Psoas muscle (tissue), 8 donors: Measurements from ENCODE around the gene GSDMA. TPM values are rescaled to one million over a fixed set of nuclear protein-coding genes. Genes with fewer than 3 reads are reported as not detected.
A peak's percentile ranks its signal among the peaks of the same experiment; 100 is the strongest.
"Not testable (repeated sequence)": the region's sequence is repeated elsewhere in the genome, so short reads cannot be mapped to it uniquely, and the experiment has no call there.

Source experiments
- ATAC-seq, 4 donors: fragments of 200-7000 bp; cut with Tn5 transposase; one replicate each; pipeline ENCODE4 v1.9.1; 2020; ENCODE audit warnings: moderate library complexity in 3 of 4, mild to moderate bottlenecking in 2 of 4
- DNase-seq, 2 donors: peaks; one replicate each; pipeline ENCODE4 v3.0.0-alpha.2; 2020
- H3K27ac ChIP-seq: fragments of 200-600 bp; one replicate; pipeline ENCODE4 v1.8.0; 2022
- H3K27me3 ChIP-seq, 3 donors: fragments of 200-600 bp in 1 of 3; one replicate each; pipeline versions ENCODE4 v1.6.1 to v1.8.0; 2013 to 2022; ENCODE audit warnings: low read length in 2 of 3, mild to moderate bottlenecking in 2 of 3, moderate library complexity in 1 of 3; ENCODE audit not compliant: insufficient read depth in 3 of 3
- H3K36me3 ChIP-seq, 2 donors: fragments of 200-600 bp in 1 of 2; one replicate each; pipeline versions ENCODE4 v1.6.1 to v1.8.0; 2013 to 2022; ENCODE audit warnings: low read depth in 1 of 2, mild to moderate bottlenecking in 1 of 2, moderate library complexity in 1 of 2; ENCODE audit not compliant: insufficient read depth in 1 of 2
- H3K4me1 ChIP-seq: fragments of 200-600 bp; one replicate; pipeline ENCODE4 v1.8.0; 2022
- H3K4me3 ChIP-seq: fragments of 200-600 bp; one replicate; pipeline ENCODE4 v1.8.0; 2022; ENCODE audit warnings: mild to moderate bottlenecking
- H3K9me3 ChIP-seq: fragments of 200-600 bp; one replicate; pipeline ENCODE4 v1.8.0; 2022
- WGBS, 3 donors: extraction: QIAGEN DNeasy Blood & Tissue Kit; methylation state at CpG; one replicate each; pipeline versions ENCODE4 v1.1.6 to v1.1.7; 2013; 5-methylcytosine and 5-hydroxymethylcytosine counted together
- intact Hi-C, 2 donors: fragments of 100-400 bp; cut with DNase I; formaldehyde crosslinking; loops; one replicate each; pipeline versions ENCODE4 v1.11.0 to v1.14.2; 2022
- polyA plus RNA-seq, 3 donors: library from polyadenylated mRNA; stranded (reverse); fragments of 200-250 nt; gene quantifications; one replicate each; pipeline ENCODE4 v1.2.3, GENCODE V29; 2013
- total RNA-seq, 4 donors: library from RNA; stranded (reverse); fragmentation: NEBNext Ultra II Directional in 2 of 4; extraction: Animal tissue kit (Norgen Biotek cat#: 25700) in 2 of 4; gene quantifications; one replicate each; pipeline versions ENCODE4 v1.2.1 to v1.2.4, GENCODE V29; 2021 to 2023
- TF ChIP-seq, protein P1 (sequence below): fragments of 200-600 bp; IDR thresholded peaks from one replicate; pipeline ENCODE4 v1.8.0; 2022; ENCODE audit warnings: antibody characterized with exemption
- donor health status: healthy with polysubstance abuse.
- donor health status: DM: no; HTN: no; CAD: no; lungs with moderate emphysema.
- donor health status: Bipolar disorder and iron deficiency.
- donor health status: healthy.
- donor health status: DM: yes; HTN: yes; CAD: no.
- donor health status: DM: no; HTN: no; CAD: no.
- donor health status: DM: no; HTN: no; CAD: no.
- donor health status: DM: yes; HTN: yes; CAD: no.

GSDMA gene
- total and polyA plus RNA-seq, 7 donors = 0.03 to 0.32 (median 0.15) TPM; not detected in 3

DNA sequence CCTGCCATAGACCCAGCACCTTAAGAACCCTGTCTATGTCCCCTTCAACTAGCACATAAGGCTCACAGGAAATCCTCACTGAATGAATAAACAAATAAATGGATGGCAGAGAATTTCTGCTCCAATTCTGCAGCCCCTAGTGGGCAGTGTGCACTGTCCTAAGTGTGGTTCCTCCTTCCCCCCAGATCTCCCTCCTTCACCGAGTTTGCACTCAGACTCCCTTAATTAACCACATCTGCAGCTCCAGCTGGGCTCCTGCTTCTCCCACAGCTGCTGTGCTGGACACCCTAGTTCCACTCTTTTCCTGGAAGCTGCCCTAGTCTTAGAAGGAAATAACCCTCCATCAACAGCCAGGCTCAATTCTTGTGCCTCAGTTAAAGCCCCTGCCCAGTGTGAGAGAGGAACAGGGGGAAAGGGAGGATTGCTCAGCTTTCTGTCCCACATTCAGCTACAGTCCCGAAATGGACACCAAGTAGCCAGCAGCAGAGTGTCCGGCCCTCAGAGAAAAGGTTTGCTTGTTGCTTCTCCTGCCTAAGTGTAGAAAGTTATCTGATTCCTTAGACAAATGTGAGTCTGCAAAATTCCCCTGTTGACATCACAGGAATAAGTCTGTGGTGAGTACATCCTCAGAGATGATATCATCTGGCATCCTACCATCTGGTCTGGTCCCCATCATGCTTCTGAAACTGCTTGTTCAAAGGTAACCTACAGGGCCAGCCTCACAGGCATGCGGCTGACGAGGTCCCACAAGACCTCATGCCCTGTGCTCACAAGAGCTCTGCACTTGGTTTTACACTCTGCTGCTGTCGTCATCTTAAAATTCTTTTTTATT lies 23.0 kb upstream of the GSDMA start:
- H3K4me1 ChIP-seq = peaks cover 3% of the 10 kb centered on the region
- 39 to 51% (median 45%) methylated on average over 6 of the region's 6 CpGs for WGBS, 3 donors
- ATAC-seq (peak in 2 of 4 donors; percentile 21 to 43), DNase-seq (no peak)
- TF ChIP-seq, protein P1, sequence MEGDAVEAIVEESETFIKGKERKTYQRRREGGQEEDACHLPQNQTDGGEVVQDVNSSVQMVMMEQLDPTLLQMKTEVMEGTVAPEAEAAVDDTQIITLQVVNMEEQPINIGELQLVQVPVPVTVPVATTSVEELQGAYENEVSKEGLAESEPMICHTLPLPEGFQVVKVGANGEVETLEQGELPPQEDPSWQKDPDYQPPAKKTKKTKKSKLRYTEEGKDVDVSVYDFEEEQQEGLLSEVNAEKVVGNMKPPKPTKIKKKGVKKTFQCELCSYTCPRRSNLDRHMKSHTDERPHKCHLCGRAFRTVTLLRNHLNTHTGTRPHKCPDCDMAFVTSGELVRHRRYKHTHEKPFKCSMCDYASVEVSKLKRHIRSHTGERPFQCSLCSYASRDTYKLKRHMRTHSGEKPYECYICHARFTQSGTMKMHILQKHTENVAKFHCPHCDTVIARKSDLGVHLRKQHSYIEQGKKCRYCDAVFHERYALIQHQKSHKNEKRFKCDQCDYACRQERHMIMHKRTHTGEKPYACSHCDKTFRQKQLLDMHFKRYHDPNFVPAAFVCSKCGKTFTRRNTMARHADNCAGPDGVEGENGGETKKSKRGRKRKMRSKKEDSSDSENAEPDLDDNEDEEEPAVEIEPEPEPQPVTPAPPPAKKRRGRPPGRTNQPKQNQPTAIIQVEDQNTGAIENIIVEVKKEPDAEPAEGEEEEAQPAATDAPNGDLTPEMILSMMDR = peak; percentile 10
- no peak overlapping the region for H3K4me3 ChIP-seq
- H3K36me3 ChIP-seq = no peaks in the 10 kb centered on the region
- intact Hi-C loops = no loop called here
- no peaks in the 10 kb centered on the region for H3K9me3 ChIP-seq
- H3K27ac ChIP-seq = peak overlapping the region; percentile 37
- H3K27me3 ChIP-seq = no peaks in the 10 kb centered on the region

- WGBS, 3 donors = 44 to 58% (median 53%) methylated on average over 14 of the region's 14 CpGs
- peak overlapping the region; percentile 10 for H3K27ac ChIP-seq
- H3K36me3 ChIP-seq = no peaks in the 10 kb centered on the region
- no peaks in the 10 kb centered on the region for H3K9me3 ChIP-seq
- TF ChIP-seq, protein P1 = no peak
- H3K4me3 ChIP-seq = no peak overlapping the region
- no peaks in the 10 kb centered on the region for H3K4me1 ChIP-seq
- H3K27me3 ChIP-seq = no peaks in the 10 kb centered on the region
- DNase-seq = peak in 1 of 2 donors; percentile 65
- ATAC-seq = peak; percentile 65 to 80 (median 74)
- intact Hi-C loops = no loop called here
Measured at GRCh38 chr17:39943702-39944392, 19.0 kb upstream of the GSDMA start.

GRCh38 chr17:39944393-39944711 lies 18.5 kb upstream of the GSDMA start:
- TF ChIP-seq, protein P1 = no peak
- H3K27ac ChIP-seq = peak overlapping the region; percentile 10
- H3K4me3 ChIP-seq = no peak overlapping the region
- H3K4me1 ChIP-seq = no peaks in the 10 kb centered on the region
- 58 to 72% (median 70%) methylated on average over 12 to 16 of the region's 16 CpGs for WGBS, 3 donors
- DNase-seq (no peak), ATAC-seq (peak in 1 of 4 donors; percentile 5)
- H3K27me3 ChIP-seq = no peaks in the 10 kb centered on the region
- no peaks in the 10 kb centered on the region for H3K9me3 ChIP-seq
- intact Hi-C loops = no loop called here
- no peaks in the 10 kb centered on the region for H3K36me3 ChIP-seq

DNA sequence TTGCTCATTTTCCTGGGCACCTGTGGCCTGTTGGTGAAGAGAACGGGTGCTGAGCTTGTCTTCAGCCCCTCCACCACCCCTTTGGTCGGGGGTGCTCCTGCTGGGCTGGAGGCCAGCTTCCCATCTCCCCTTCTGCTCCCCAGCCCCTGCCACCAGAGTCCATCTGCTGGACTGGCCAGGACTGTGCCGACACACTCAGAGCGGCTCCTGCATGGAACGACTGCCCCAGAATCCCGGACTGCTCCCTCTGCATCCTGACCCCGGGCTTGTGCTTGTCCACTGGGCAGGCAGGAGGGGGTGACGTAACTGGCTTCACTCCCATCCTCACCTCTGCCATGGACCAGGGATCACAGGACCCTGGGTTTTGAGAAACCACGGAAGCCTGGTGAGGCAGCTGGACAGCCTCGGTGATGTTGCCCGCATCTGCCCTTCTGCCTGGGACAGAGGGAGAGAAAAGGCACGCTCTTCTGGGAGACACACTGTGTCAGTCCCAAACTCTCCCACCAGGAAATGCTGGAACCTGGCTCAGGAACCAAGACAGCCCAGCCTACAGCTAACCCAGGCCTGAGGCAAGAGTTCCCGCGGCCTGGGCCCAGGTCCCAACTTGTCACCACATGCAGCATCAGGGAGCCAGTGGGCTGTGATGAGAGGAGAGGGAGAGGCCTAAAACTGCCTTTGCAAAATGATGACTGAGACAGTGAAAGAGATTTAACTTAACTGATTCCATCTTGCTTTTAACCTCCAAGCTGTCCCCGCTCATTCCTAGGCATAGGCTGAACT lies 16.1 kb upstream of the GSDMA start:
- TF ChIP-seq, protein P1 = no peak
- Histone ChIP-seq H3K9me3 (no peaks in the 10 kb centered on the region), H3K27me3 (no peaks in the 10 kb centered on the region), H3K4me3 (no peak overlapping the region), H3K27ac (no peak overlapping the region), H3K4me1 (no peaks in the 10 kb centered on the region), H3K36me3 (no peaks in the 10 kb centered on the region)
- 76 to 81% (median 80%) methylated on average over 15 of the region's 15 CpGs for WGBS, 3 donors
- ATAC-seq = no peak
- no peak for DNase-seq
- intact Hi-C loops = no loop called here

DNA sequence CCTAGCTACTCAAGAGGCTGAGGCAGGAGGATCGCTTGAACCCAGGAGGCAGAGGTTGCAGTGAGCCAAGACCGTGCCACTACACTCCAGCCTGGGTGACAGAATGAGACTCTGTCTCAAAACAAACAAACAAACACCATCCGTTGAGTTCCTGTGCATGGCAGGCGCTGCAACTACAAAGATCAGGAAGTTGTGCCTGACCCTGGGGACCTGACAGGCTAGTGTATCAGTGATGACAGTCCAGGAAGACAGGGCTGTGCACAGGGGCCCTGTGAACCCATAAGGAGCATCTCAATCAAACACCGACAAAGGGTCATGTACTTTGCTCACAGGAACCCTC lies 14.3 kb upstream of the GSDMA start:
- DNase-seq, H3K4me1 ChIP-seq, H3K9me3 ChIP-seq, ATAC-seq, H3K27ac ChIP-seq, H3K27me3 ChIP-seq, intact Hi-C loops, H3K4me3 ChIP-seq, H3K36me3 ChIP-seq: not testable (repeated sequence)
- 80 to 82% (median 81%) methylated on average over 5 of the region's 5 CpGs for WGBS, 3 donors
